Head of caudate nucleus (tissue), 42 donors: ENCODE measurements around the gene KRTAP4-11.
A peak's percentile ranks its signal among the peaks of the same experiment; 100 is the strongest.
"Not testable (repeated sequence)": the region's sequence is repeated elsewhere in the genome, so short reads cannot be mapped to it uniquely, and the experiment has no call there.

Experiments used
- DNase-seq, 42 donors: peaks; one replicate each; pipeline versions ENCODE4 v3.0.0 to v3.0.0-alpha.2; 2020 to 2021; ENCODE audit warnings: mixed read lengths in 7 of 42
- intact Hi-C: fragments of 100-400 bp; cut with DNase I; formaldehyde crosslinking; loops from one replicate; pipeline ENCODE4 v1.15.0; 2022

The KRTAP4-11 gene

GRCh38 chr17:41117846-41118386, at the start of gene KRTAP4-11:
Gene KRTAP4-11 (minus strand): TSS chr17:41118373. CDS start chr17:41118315, 58 bp downstream.
- DNase-seq, intact Hi-C loops: not testable (repeated sequence)

- no peak for DNase-seq
- intact Hi-C loops, result no loop called here
Measured at GRCh38 chr17:41167561-41167960, 49.4 kb upstream of the KRTAP4-11 start.

GRCh38 chr17:41163828-41164227, 45.7 kb upstream of the KRTAP4-11 start:
- DNase-seq, result no peak
- intact Hi-C loops, result no loop called here

- no peak for DNase-seq
- intact Hi-C loops, result no loop called here
Measured at GRCh38 chr17:41160648-41161047, 42.5 kb upstream of the KRTAP4-11 start, which contains the start of gene KRTAP4-4. Gene KRTAP4-4 (minus strand): TSS chr17:41160748. CDS start chr17:41160691, 57 bp downstream.

GRCh38 chr17:41160190-41160589, 42.0 kb upstream of the KRTAP4-11 start:
- DNase-seq, intact Hi-C loops: not testable (repeated sequence)

- peak in 7 of 42 donors; percentile 1 to 16 (median 9) for DNase-seq
Measured at GRCh38 chr17:41153856-41154255, 35.7 kb upstream of the KRTAP4-11 start.

GRCh38 chr17:41151525-41151924, 33.4 kb upstream of the KRTAP4-11 start:
- intact Hi-C loops, result no loop called here
- DNase-seq, result no peak

More at GRCh38 chr17:41153856-41154255, 35.7 kb upstream of the KRTAP4-11 start:
- intact Hi-C loops, result no loop called here

- intact Hi-C loops, result no loop called here
Measured at GRCh38 chr17:41150026-41150425, 31.9 kb upstream of the KRTAP4-11 start.

GRCh38 chr17:41149652-41149985, 31.4 kb upstream of the KRTAP4-11 start, which contains the start of gene KRTAP4-5:
Gene KRTAP4-5 (minus strand): TSS chr17:41149825. CDS start chr17:41149767, 58 bp downstream.
- no peak for DNase-seq
- intact Hi-C loops, result no loop called here

More at GRCh38 chr17:41150026-41150425, 31.9 kb upstream of the KRTAP4-11 start:
- DNase-seq, result no peak

- DNase-seq, intact Hi-C loops: not testable (repeated sequence)
Measured at GRCh38 chr17:41148971-41149651, 30.9 kb upstream of the KRTAP4-11 start.

GRCh38 chr17:41147531-41148204, 29.5 kb upstream of the KRTAP4-11 start:
- no peak for DNase-seq
- intact Hi-C loops, result no loop called here

GRCh38 chr17:41145261-41145660, 27.1 kb upstream of the KRTAP4-11 start:
- no peak for DNase-seq
- intact Hi-C loops, result no loop called here

- DNase-seq, result no peak
- intact Hi-C loops, result no loop called here
Measured at GRCh38 chr17:41144846-41145245, 26.7 kb upstream of the KRTAP4-11 start.

GRCh38 chr17:41141361-41141760, 23.2 kb upstream of the KRTAP4-11 start:
- no peak for DNase-seq
- intact Hi-C loops, result no loop called here

GRCh38 chr17:41140360-41141131, 22.4 kb upstream of the KRTAP4-11 start, which contains the start of gene KRTAP4-6:
Gene KRTAP4-6 (minus strand): TSS chr17:41140544. CDS start chr17:41140487, 57 bp downstream.
- intact Hi-C loops, result no loop called here
- no peak for DNase-seq

- DNase-seq, intact Hi-C loops: not testable (repeated sequence)
Measured at GRCh38 chr17:41139865-41140264, 21.7 kb upstream of the KRTAP4-11 start.

GRCh38 chr17:41133880-41134735, 15.9 kb upstream of the KRTAP4-11 start:
- intact Hi-C loops, result no loop called here
- no peak for DNase-seq

- intact Hi-C loops, result no loop called here
Measured at GRCh38 chr17:41131979-41132378, 13.8 kb upstream of the KRTAP4-11 start.

More at GRCh38 chr17:41131979-41132378, 13.8 kb upstream of the KRTAP4-11 start:
- no peak for DNase-seq
